Ishikawa (cell line): ENCODE results near the gene OSBPL10.

ENCODE experiments used
- CEBPB ChIP-seq: IDR thresholded peaks from 2 replicates; pipeline ENCODE4 v1.6.1; 2012
- CREB1 ChIP-seq: IDR thresholded peaks from 2 replicates; pipeline ENCODE4 v1.6.1; 2012; ENCODE audit warnings: low read depth
- EGR1 ChIP-seq: IDR thresholded peaks from 2 replicates; pipeline ENCODE4 v1.6.1; 2012
- EP300 ChIP-seq: IDR thresholded peaks from 2 replicates; pipeline ENCODE4 v1.6.1; 2012; ENCODE audit warnings: borderline replicate concordance
- FOXM1 ChIP-seq: IDR thresholded peaks from 2 replicates; pipeline ENCODE4 v1.6.1; 2012; ENCODE audit warnings: low read depth, borderline replicate concordance
- MAX ChIP-seq: IDR thresholded peaks from 2 replicates; pipeline ENCODE4 v1.6.1; 2012
- NFIC ChIP-seq: IDR thresholded peaks from 2 replicates; pipeline ENCODE4 v1.6.1; 2012
- RAD21 ChIP-seq: IDR thresholded peaks from 2 replicates; pipeline ENCODE4 v1.6.1; 2012; ENCODE audit warnings: low read depth
- REST ChIP-seq: IDR thresholded peaks from 2 replicates; pipeline ENCODE4 v1.6.1; 2012; ENCODE audit warnings: low read depth, mild to moderate bottlenecking
- TAF1 ChIP-seq: IDR thresholded peaks from 2 replicates; pipeline ENCODE4 v1.6.1; 2012; ENCODE audit warnings: low read depth, mild to moderate bottlenecking
- TCF12 ChIP-seq: IDR thresholded peaks from 2 replicates; pipeline ENCODE4 v1.6.1; 2012; ENCODE audit warnings: low read depth
- TEAD4 ChIP-seq: IDR thresholded peaks from 2 replicates; pipeline ENCODE4 v1.6.1; 2012
- YY1 ChIP-seq: IDR thresholded peaks from 2 replicates; pipeline ENCODE4 v1.6.1; 2012; ENCODE audit warnings: low read depth
- ZBTB7A ChIP-seq: IDR thresholded peaks from 2 replicates; pipeline ENCODE4 v1.6.1; 2012; ENCODE audit warnings: low read depth
- TF ChIP-seq, protein P1 (sequence below): IDR thresholded peaks from 2 replicates; pipeline ENCODE4 v1.6.1; 2012

Gene OSBPL10

DNA sequence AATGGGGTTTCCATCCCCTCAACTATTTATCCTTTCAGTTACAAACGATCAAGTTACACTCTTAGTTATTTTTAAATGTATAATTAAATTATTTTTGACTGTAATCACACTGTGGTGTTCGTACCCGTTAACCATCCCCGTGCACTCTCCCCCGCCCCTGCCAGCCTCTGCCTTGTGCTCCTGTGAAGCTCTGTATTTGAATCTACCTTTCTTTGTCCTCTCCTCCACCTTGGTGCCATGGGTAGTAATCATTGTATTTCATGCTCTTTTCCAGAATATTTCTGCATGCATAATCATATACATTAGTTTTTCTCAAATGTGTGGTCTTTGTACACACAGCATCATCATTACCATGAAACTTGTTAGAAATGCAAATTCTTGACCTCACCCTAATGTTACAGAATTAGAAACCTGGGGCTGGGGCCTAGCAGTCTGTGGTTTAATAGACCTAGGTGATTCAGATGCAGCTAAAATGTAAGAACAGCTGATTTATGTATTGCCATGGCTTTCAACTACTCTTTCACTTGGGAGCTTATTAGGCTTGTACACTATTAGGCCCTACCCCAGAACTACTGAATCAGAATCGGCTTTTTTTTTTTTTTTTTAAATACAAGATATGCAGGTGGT is 356.9 kb downstream of the OSBPL10 start:
- TF ChIP-seq TAF1: no peak
- TF ChIP-seq REST: no peak
- no peak for TF ChIP-seq ZBTB7A
- no peak for TF ChIP-seq EP300
- no peak for TF ChIP-seq NFIC
- no peak for TF ChIP-seq TEAD4
- no peak for TF ChIP-seq RAD21
- no peak for TF ChIP-seq EGR1
- no peak for TF ChIP-seq CREB1
- TF ChIP-seq MAX: no peak
- no peak for TF ChIP-seq TCF12
- TF ChIP-seq YY1: no peak

- TF ChIP-seq CEBPB (no peak), CREB1 (no peak), NFIC (no peak), FOXM1 (no peak), EGR1 (no peak), RAD21 (no peak), ZBTB7A (no peak), TAF1 (no peak), YY1 (no peak), REST (no peak), EP300 (no peak), TEAD4 (no peak), MAX (no peak), TCF12 (no peak)
- TF ChIP-seq, protein P1, sequence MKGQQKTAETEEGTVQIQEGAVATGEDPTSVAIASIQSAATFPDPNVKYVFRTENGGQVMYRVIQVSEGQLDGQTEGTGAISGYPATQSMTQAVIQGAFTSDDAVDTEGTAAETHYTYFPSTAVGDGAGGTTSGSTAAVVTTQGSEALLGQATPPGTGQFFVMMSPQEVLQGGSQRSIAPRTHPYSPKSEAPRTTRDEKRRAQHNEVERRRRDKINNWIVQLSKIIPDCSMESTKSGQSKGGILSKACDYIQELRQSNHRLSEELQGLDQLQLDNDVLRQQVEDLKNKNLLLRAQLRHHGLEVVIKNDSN: no peak
Observed at GRCh38 chr3:31622636-31623288, 358.3 kb downstream of the OSBPL10 start.

DNA sequence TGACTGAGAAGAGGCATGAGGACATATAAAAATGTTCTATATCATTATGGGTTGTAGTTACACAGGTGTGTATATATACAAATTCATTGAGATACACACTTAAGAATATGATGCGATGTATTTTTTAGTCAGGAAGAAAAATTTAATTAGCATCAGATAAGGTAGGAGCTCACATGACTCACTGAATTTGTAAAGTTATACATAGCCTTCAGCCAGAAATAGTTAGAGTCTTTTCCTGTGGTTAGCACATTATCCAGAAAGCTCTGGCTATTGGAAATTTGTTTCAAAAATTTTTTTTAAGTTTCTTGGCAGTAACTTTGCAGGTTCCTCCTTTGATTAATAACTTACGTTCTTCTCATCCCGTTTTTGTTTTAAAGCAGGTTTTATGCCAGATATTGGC is 359.7 kb downstream of the OSBPL10 start:
- TF ChIP-seq CEBPB: no peak
- TF ChIP-seq EGR1: no peak
- TF ChIP-seq RAD21: no peak
- no peak for TF ChIP-seq EP300
- TF ChIP-seq, protein P1: no peak

- no peak for TF ChIP-seq TAF1
- TF ChIP-seq TCF12: no peak
- no peak for TF ChIP-seq CEBPB
- TF ChIP-seq YY1: no peak
- no peak for TF ChIP-seq CREB1
- no peak for TF ChIP-seq EGR1
- TF ChIP-seq, protein P1: no peak
- TF ChIP-seq TEAD4: no peak
- TF ChIP-seq MAX: no peak
- no peak for TF ChIP-seq REST
- TF ChIP-seq NFIC: no peak
Observed at GRCh38 chr3:31620656-31621055, 360.4 kb downstream of the OSBPL10 start.
